HepG2 (cell line): Measurements from ENCODE around the gene LENEP. TPM values are rescaled to one million over a fixed set of nuclear protein-coding genes. Genes with fewer than 3 reads are reported as not detected.
A peak's percentile ranks its signal among the peaks of the same experiment; 100 is the strongest.

Source experiments
- AGO2 ChIP-seq: fragments of 200-400 bp; formaldehyde crosslinking; optimal IDR thresholded peaks from 2 replicates; pipeline ENCODE3; 2017; ENCODE audit warnings: mild to moderate bottlenecking, low read depth, low read length, moderate library complexity
- ARID2 ChIP-seq: sonication (generic); formaldehyde crosslinking; IDR thresholded peaks from 2 replicates; pipeline ENCODE4 v1.8.1; 2022; ENCODE audit warnings: mild to moderate bottlenecking, missing genetic modification reagents, borderline replicate concordance
- HNF1A ChIP-seq, 2 experiments: sonication (generic) in 1 of 2; formaldehyde crosslinking in 1 of 2; IDR thresholded peaks; 2 replicates each; pipeline versions ENCODE4 v1.4.0 to v1.6.1; 2016 to 2020; ENCODE audit warnings: borderline replicate concordance in 1 of 2, low read depth in 1 of 2, mild to moderate bottlenecking in 1 of 2, missing genetic modification reagents in 1 of 2
- HNRNPL ChIP-seq: fragments of 200-400 bp; formaldehyde crosslinking; IDR thresholded peaks from 2 replicates; pipeline ENCODE4 v1.6.1; 2017; ENCODE audit warnings: mild to moderate bottlenecking, low read depth, low read length
- KDM1A ChIP-seq: IDR thresholded peaks from 2 replicates; pipeline ENCODE4 v1.6.1; 2016; ENCODE audit warnings: missing compliant biosample characterization
- MZF1 ChIP-seq: sonication (generic); formaldehyde crosslinking; IDR thresholded peaks from 2 replicates; pipeline ENCODE4 v1.8.1; 2023; ENCODE audit warnings: mild to moderate bottlenecking, missing genetic modification reagents, borderline replicate concordance
- NFATC3 ChIP-seq: sonication (generic); formaldehyde crosslinking; IDR thresholded peaks from 2 replicates; pipeline ENCODE4 v1.5.1; 2020; ENCODE audit warnings: mild to moderate bottlenecking, missing genetic modification reagents
- PBX2 ChIP-seq: IDR thresholded peaks from 2 replicates; pipeline ENCODE4 v1.6.1; 2016; ENCODE audit warnings: control low read depth
- REXO4 ChIP-seq: sonication (generic); formaldehyde crosslinking; IDR thresholded peaks from 2 replicates; pipeline ENCODE4 v1.8.0; 2022; ENCODE audit warnings: missing genetic modification reagents, mild to moderate bottlenecking, borderline replicate concordance
- SOX13 ChIP-seq, 3 experiments: fragments of 450-650 bp in 1 of 3; sonication (generic) in 1 of 3; formaldehyde crosslinking in 1 of 3; IDR thresholded peaks in 2 of 3; conservative IDR thresholded peaks in 1 of 3; 2 replicates each; pipeline versions ENCODE4 v1.5.0 to v1.6.1; 2016 to 2020; ENCODE audit warnings: antibody characterized with exemption in 1 of 3, mild to moderate bottlenecking in 1 of 3, missing compliant biosample characterization in 1 of 3, missing genetic modification reagents in 1 of 3, moderate library complexity in 1 of 3
- SOX6 ChIP-seq, 2 experiments: fragments of 450-650 bp in 1 of 2; sonication (generic) in 1 of 2; formaldehyde crosslinking in 1 of 2; IDR thresholded peaks; 2 replicates each; pipeline versions ENCODE4 v1.4.0 to v1.6.1; 2017 to 2020; ENCODE audit warnings: antibody characterized with exemption in 1 of 2, mild to moderate bottlenecking in 1 of 2, missing genetic modification reagents in 1 of 2
- SP4 ChIP-seq: sonication (generic); formaldehyde crosslinking; IDR thresholded peaks from 2 replicates; pipeline ENCODE4 v1.8.1; 2023; ENCODE audit warnings: mild to moderate bottlenecking, missing genetic modification reagents
- ZEB1 ChIP-seq: IDR thresholded peaks from 2 replicates; pipeline ENCODE4 v1.6.1; 2012; ENCODE audit warnings: mild to moderate bottlenecking, low read depth, inconsistent platforms; ENCODE audit not compliant: insufficient replicate concordance
- ZFP36L1 ChIP-seq: sonication (generic); formaldehyde crosslinking; IDR thresholded peaks from 2 replicates; pipeline ENCODE4 v1.8.0; 2022; ENCODE audit warnings: mild to moderate bottlenecking, missing genetic modification reagents, moderate library complexity
- ZMYM3 ChIP-seq: sonication (generic); formaldehyde crosslinking; IDR thresholded peaks from 2 replicates; pipeline ENCODE4 v1.5.1; 2020; ENCODE audit warnings: mild to moderate bottlenecking, missing genetic modification reagents
- ZNF232 ChIP-seq: sonication (generic); formaldehyde crosslinking; IDR thresholded peaks from 2 replicates; pipeline ENCODE4 v1.4.0; 2020; ENCODE audit warnings: missing genetic modification reagents, borderline replicate concordance
- ZNF234 ChIP-seq: sonication (generic); formaldehyde crosslinking; conservative IDR thresholded peaks from 2 replicates; pipeline ENCODE4 v1.5.1; 2020; ENCODE audit warnings: mild to moderate bottlenecking, missing genetic modification reagents
- ZNF276 ChIP-seq: sonication (generic); formaldehyde crosslinking; IDR thresholded peaks from 2 replicates; pipeline ENCODE4 v1.4.0; 2020; ENCODE audit warnings: mild to moderate bottlenecking, low read depth, missing genetic modification reagents
- ZNF432 ChIP-seq: sonication (generic); formaldehyde crosslinking; IDR thresholded peaks from 2 replicates; pipeline ENCODE4 v1.5.0; 2020; ENCODE audit warnings: missing genetic modification reagents, mild to moderate bottlenecking, borderline replicate concordance
- ZNF446 ChIP-seq: sonication (generic); formaldehyde crosslinking; IDR thresholded peaks from 2 replicates; pipeline ENCODE4 v1.5.0; 2020; ENCODE audit warnings: mild to moderate bottlenecking, missing genetic modification reagents
- ZNF607 ChIP-seq: sonication (generic); formaldehyde crosslinking; IDR thresholded peaks from 2 replicates; pipeline ENCODE4 v1.5.1; 2020; ENCODE audit warnings: missing genetic modification reagents, mild to moderate bottlenecking, borderline replicate concordance
- ZNF678 ChIP-seq: sonication (generic); formaldehyde crosslinking; IDR thresholded peaks from 2 replicates; pipeline ENCODE4 v1.4.0; 2020; ENCODE audit warnings: mild to moderate bottlenecking, missing genetic modification reagents
- ZNF703 ChIP-seq: sonication (generic); formaldehyde crosslinking; IDR thresholded peaks from 2 replicates; pipeline ENCODE4 v1.5.1; 2020; ENCODE audit warnings: missing genetic modification reagents, mild to moderate bottlenecking, moderate library complexity, borderline replicate concordance
- polyA plus RNA-seq, 8 experiments: library from polyadenylated mRNA; depleted of rRNA in 3 of 8; stranded (reverse) in 7 of 8; unstranded in 1 of 8; fragments of >200 nt; fragmentation: Illumina TruSeq in 4 of 8; extraction: Trizol in 4 of 8; gene quantifications; 2 replicates each; pipeline versions ENCODE4 v1.2.1 to v1.2.3, GENCODE V29; 2011 to 2016; ENCODE audit warnings: low read depth in 4 of 8, missing spikeins in 1 of 8, mixed read lengths in 1 of 8; ENCODE audit not compliant: insufficient read depth in 1 of 8
- total RNA-seq, 5 experiments: library from RNA; depleted of rRNA; stranded (reverse); fragments of >200 nt; fragmentation: Illumina TruSeq; extraction: Trizol; gene quantifications; 2 replicates each; pipeline ENCODE4 v1.2.3, GENCODE V29; 2016; ENCODE audit warnings: low read depth in 1 of 5

The LENEP gene
- total and polyA plus RNA-seq, 2 of the 13 experiments (the other 11 are each of a cell fraction or from before 2014, with no cell fraction given): 0.29 TPM; not detected in 1

- TF ChIP-seq ZNF432 (CRISPR knock-in tag): no peak
- TF ChIP-seq REXO4 (CRISPR knock-in tag): no peak
- TF ChIP-seq ZNF678 (CRISPR knock-in tag): no peak
- no peak for TF ChIP-seq HNF1A (IDR thresholded peaks at IDR 0.05; ENCODE audit: low read depth)
- TF ChIP-seq HNF1A (CRISPR knock-in tag; IDR thresholded peaks at IDR 0.05; ENCODE audit: borderline replicate concordance): no peak
- TF ChIP-seq MZF1: no peak
- TF ChIP-seq ZMYM3 (CRISPR knock-in tag): peak; percentile 45; the same call in 1 of the 2 replicates
- no peak for TF ChIP-seq ZNF234 (CRISPR knock-in tag)
- no peak for TF ChIP-seq ZNF232
- no peak for TF ChIP-seq SOX13 (IDR thresholded peaks at IDR 0.05)
- TF ChIP-seq SOX13 (CRISPR knock-in tag; conservative IDR thresholded peaks at IDR 0.05 in 1 of 2, IDR thresholded peaks at IDR 0.05 in 1 of 2): peak in 1 of 2 experiments; percentile 31; a peak in 1 of 4 replicates
- no peak for TF ChIP-seq ZNF607 (CRISPR knock-in tag)
- TF ChIP-seq ZNF703: no peak
- no peak for TF ChIP-seq SP4
- TF ChIP-seq NFATC3 (CRISPR knock-in tag): no peak
- TF ChIP-seq PBX2 (CRISPR knock-in tag): no peak
- TF ChIP-seq ZNF446: no peak
- TF ChIP-seq KDM1A (CRISPR knock-in tag): peak; percentile 19; the same call in 1 of the 2 replicates
- TF ChIP-seq SOX6 (IDR thresholded peaks at IDR 0.05): no peak
- TF ChIP-seq SOX6 (CRISPR knock-in tag; IDR thresholded peaks at IDR 0.05): peak; percentile 56; the same call in 1 of the 2 replicates
- no peak for TF ChIP-seq ZFP36L1 (CRISPR knock-in tag)
- no peak for TF ChIP-seq AGO2
- no peak for TF ChIP-seq ZEB1
- TF ChIP-seq ARID2: no peak
- no peak for TF ChIP-seq ZNF276 (CRISPR knock-in tag)
- no peak for TF ChIP-seq HNRNPL
Measured at GRCh38 chr1:154964359-154964758, 29.0 kb upstream of the LENEP start (continued).
